ENCODE results near the gene RRM2.

DNA sequence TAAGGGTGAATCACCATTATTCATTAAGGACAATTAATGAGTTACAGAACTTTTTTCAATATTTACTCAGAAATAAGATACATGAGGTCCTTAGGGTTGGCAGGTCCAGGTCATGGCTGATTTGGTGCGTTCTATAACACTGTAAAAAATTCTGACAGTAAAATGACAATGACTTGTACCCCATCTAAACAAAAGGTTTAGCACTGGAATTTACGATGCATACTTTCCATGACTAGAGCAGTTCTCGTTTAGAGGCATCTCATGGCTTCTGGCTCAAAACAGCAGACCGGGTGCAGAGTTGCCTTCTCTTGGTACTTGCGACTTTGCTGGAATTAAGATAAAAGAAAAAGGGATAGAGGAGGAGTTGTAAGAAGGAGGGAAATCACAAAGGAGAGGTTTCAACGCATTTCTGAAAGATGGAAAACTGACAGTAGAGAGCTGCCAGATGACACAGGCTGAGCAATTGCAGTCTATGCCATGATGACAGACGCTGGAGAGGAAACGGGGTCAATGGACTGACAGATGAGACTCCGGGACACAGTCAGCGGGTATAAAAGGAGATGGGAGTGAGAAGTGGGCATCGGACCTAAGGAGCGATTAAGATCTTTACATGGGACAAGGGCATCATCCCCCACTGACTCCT, 38.2 kb upstream of the RRM2 start:
- TF ChIP-seq, protein P1, sequence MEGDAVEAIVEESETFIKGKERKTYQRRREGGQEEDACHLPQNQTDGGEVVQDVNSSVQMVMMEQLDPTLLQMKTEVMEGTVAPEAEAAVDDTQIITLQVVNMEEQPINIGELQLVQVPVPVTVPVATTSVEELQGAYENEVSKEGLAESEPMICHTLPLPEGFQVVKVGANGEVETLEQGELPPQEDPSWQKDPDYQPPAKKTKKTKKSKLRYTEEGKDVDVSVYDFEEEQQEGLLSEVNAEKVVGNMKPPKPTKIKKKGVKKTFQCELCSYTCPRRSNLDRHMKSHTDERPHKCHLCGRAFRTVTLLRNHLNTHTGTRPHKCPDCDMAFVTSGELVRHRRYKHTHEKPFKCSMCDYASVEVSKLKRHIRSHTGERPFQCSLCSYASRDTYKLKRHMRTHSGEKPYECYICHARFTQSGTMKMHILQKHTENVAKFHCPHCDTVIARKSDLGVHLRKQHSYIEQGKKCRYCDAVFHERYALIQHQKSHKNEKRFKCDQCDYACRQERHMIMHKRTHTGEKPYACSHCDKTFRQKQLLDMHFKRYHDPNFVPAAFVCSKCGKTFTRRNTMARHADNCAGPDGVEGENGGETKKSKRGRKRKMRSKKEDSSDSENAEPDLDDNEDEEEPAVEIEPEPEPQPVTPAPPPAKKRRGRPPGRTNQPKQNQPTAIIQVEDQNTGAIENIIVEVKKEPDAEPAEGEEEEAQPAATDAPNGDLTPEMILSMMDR (conservative IDR thresholded peaks at IDR 0.05; ENCODE audit: low read depth in 2 of 2), result no peak
- no peak for TF ChIP-seq POLR2AphosphoS5 (IDR thresholded peaks at IDR 0.05; ENCODE audit: low read depth)
- no peak for TF ChIP-seq EZH2 (IDR thresholded peaks at IDR 0.05; ENCODE audit: low read depth, unreplicated experiment)
- no peak for TF ChIP-seq EZH2phosphoT487 (IDR thresholded peaks at IDR 0.05; ENCODE audit: unreplicated experiment)
- no peak for TF ChIP-seq STAT1 (IDR thresholded peaks at IDR 0.05; ENCODE audit: unreplicated experiment)
- no peak for TF ChIP-seq CREB1 (CRISPR knock-in tag; IDR thresholded peaks at IDR 0.05; ENCODE audit: low read depth)
- TF ChIP-seq ZNF331 (CRISPR knock-in tag; IDR thresholded peaks at IDR 0.05; ENCODE audit: low read depth), result no peak
